Transverse colon (tissue), 4 donors: ENCODE measurements around the gene GK. TPM values are rescaled to one million over a fixed set of nuclear protein-coding genes. Genes with fewer than 3 reads are reported as not detected.
"Not testable (repeated sequence)": the region's sequence is repeated elsewhere in the genome, so short reads cannot be mapped to it uniquely, and the experiment has no call there.

Source experiments
- DNase-seq: peaks from one replicate; pipeline ENCODE4 v3.0.0-alpha.2; 2019
- H3K27ac ChIP-seq, 4 donors: fragments of 200-600 bp; sonication (generic); 2 replicates each; pipeline ENCODE4 v1.5.1; 2016 to 2018; ENCODE audit warnings: inconsistent platforms in 4 of 4
- H3K27me3 ChIP-seq: fragments of 200-600 bp; sonication (generic); 2 replicates; pipeline ENCODE4 v1.5.1; 2017; ENCODE audit warnings: inconsistent platforms
- H3K36me3 ChIP-seq, 4 donors: fragments of 200-600 bp; sonication (generic); 2 replicates each; pipeline ENCODE4 v1.5.1; 2017 to 2019; ENCODE audit warnings: inconsistent platforms in 4 of 4
- H3K4me1 ChIP-seq, 4 donors: fragments of 200-600 bp; sonication (generic); 2 replicates each; pipeline ENCODE4 v1.5.1; 2017 to 2020; ENCODE audit warnings: inconsistent platforms in 4 of 4
- H3K4me3 ChIP-seq, 4 donors: fragments of 200-600 bp; sonication (generic); 1 replicate in 1 of 4; 2 replicates in 3 of 4; pipeline versions ENCODE4 v1.5.1 to v1.6.1; 2017 to 2019; ENCODE audit warnings: inconsistent platforms in 4 of 4
- H3K9me3 ChIP-seq, 2 donors: fragments of 200-600 bp; sonication (generic); 2 replicates each; pipeline ENCODE4 v1.5.1; 2017 to 2019; ENCODE audit warnings: inconsistent platforms in 2 of 2
- EP300 ChIP-seq: sonication (generic); formaldehyde crosslinking; IDR thresholded peaks from one replicate; pipeline ENCODE4 v1.6.1; 2017; ENCODE audit warnings: antibody characterized with exemption, low read depth
- POLR2A ChIP-seq: fragments of 450-650 bp; IDR thresholded peaks from one replicate; pipeline ENCODE4 v1.6.1; 2016; ENCODE audit warnings: antibody characterized with exemption, mild to moderate bottlenecking, moderate library complexity
- POLR2AphosphoS5 ChIP-seq, 3 donors: sonication (generic); formaldehyde crosslinking; IDR thresholded peaks; one replicate each; pipeline ENCODE4 v1.6.1; 2016; ENCODE audit warnings: antibody characterized with exemption in 3 of 3
- WGBS, 2 donors: methylation state at CpG; one replicate each; pipeline ENCODE4 v1.1.5; 2018; ENCODE audit warnings: low coverage in 1 of 2; 5-methylcytosine and 5-hydroxymethylcytosine counted together
- in situ Hi-C, 4 donors: fragments of 200-750 bp; cut with MboI; loops; one replicate each; pipeline versions ENCODE4 v1.15.0 to v1.15.1; 2017; ENCODE audit warnings: low sequenced_read_pairs in 3 of 4, low pct_ligation_motif_present in 1 of 4, low pct_unique_long_range_greater_than_20kb in 1 of 4
- intact Hi-C: fragments of 100-400 bp; cut with DNase I; formaldehyde crosslinking; loops from one replicate; pipeline ENCODE4 v1.15.1; 2023; ENCODE audit warnings: low total_unique reads
- total RNA-seq, 4 donors: library from RNA; depleted of rRNA; stranded (reverse); fragments of >200 nt; gene quantifications; one replicate each; pipeline ENCODE4 v1.1.0, GENCODE V29; 2016
- TF ChIP-seq, protein P1 (sequence below), 5 experiments: fragments of 200-600 bp in 3 of 5; fragments of 450-650 bp in 2 of 5; sonication (generic) in 3 of 5; IDR thresholded peaks; 1 replicate in 2 of 5; 2 replicates in 3 of 5; pipeline ENCODE4 v1.5.1; 2016 to 2017; ENCODE audit warnings: antibody characterized with exemption in 5 of 5, inconsistent platforms in 3 of 5, mild to moderate bottlenecking in 2 of 5, moderate library complexity in 1 of 5

The GK gene
- total RNA-seq, 4 donors from 2014 or later, result 2.2 to 30.2 (median 19.6) TPM

DNA sequence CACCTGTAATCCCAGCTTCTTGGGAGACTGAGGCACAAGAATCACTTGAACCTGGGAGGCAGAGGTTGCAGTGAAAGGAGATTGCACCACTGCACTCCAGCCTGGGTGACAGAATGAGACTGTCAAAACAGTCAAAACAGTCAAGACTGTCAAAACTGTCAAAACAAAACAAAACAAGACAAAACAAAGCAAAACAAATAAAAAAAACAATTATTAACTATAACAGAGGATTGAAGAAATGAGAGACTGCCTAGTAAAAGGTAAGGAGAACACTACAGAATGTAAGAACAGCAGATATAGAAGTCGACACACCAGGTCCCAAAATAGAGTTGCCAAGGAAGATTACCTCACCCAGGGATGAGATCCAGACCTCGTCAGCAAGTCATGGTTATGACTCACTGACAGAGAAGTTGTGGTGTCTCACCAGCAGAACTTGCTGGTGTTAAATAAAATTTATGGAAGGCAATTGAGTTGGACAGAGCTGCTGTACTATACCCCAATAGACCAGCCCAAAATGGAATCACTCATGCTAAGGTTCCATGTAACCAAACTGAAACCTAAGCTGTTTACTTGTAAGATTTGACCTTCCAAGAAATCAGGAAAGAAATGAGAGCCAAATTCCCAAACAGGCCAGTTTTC, 32.1 kb upstream of the GK start:
- in situ Hi-C loops, result no loop called here
- Histone ChIP-seq H3K4me1 (no peaks in the 10 kb centered on the region), H3K36me3 (no peaks in the 10 kb centered on the region), H3K9me3 (no peaks in the 10 kb centered on the region), H3K4me3 (no peak overlapping the region), H3K27ac (peak overlapping the region in 1 of 4 donors; percentile 9), H3K27me3 (no peaks in the 10 kb centered on the region)
- 36% methylated on average over 2 of the region's 2 CpGs; no CpG with 5 or more reads in 1 of the 2 donors for WGBS, 2 donors
- TF ChIP-seq, protein P1, sequence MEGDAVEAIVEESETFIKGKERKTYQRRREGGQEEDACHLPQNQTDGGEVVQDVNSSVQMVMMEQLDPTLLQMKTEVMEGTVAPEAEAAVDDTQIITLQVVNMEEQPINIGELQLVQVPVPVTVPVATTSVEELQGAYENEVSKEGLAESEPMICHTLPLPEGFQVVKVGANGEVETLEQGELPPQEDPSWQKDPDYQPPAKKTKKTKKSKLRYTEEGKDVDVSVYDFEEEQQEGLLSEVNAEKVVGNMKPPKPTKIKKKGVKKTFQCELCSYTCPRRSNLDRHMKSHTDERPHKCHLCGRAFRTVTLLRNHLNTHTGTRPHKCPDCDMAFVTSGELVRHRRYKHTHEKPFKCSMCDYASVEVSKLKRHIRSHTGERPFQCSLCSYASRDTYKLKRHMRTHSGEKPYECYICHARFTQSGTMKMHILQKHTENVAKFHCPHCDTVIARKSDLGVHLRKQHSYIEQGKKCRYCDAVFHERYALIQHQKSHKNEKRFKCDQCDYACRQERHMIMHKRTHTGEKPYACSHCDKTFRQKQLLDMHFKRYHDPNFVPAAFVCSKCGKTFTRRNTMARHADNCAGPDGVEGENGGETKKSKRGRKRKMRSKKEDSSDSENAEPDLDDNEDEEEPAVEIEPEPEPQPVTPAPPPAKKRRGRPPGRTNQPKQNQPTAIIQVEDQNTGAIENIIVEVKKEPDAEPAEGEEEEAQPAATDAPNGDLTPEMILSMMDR (IDR thresholded peaks at IDR 0.05), result no peak
- TF ChIP-seq POLR2AphosphoS5 (IDR thresholded peaks at IDR 0.05) (peak in 1 of 3 donors; percentile 19), EP300 (no peak)
- intact Hi-C loops, result no loop called here
- DNase-seq, result no peak

DNA sequence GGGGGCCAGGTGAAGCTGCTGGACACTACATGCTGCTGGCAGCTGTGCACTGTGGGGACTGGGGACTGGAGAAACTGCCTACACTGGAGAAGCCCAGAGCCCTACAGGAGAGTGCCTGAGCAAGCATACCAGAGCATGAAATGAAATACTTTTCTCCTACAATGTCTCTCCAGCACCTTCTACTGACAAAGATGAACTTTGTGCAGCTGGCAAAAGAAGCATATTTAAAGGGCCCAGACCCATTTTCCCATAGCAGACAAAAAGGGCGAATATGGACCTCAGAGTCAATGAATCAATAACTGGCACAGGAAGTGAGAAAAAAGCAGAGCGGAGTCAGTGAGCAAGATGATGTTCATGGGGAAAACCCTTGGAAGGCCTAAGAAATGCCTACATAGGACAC, 30.9 kb upstream of the GK start:
- Histone ChIP-seq H3K9me3 (no peaks in the 10 kb centered on the region), H3K4me1 (no peaks in the 10 kb centered on the region), H3K36me3 (no peaks in the 10 kb centered on the region), H3K4me3 (no peak overlapping the region), H3K27me3 (no peaks in the 10 kb centered on the region), H3K27ac (no peak overlapping the region)
- no peak for DNase-seq
- 82 to 90% methylated on average over 2 of the region's 2 CpGs for WGBS, 2 donors
- TF ChIP-seq POLR2A, result no peak
- TF ChIP-seq, protein P1 (IDR thresholded peaks at IDR 0.05), result no peak
- in situ Hi-C loops, result no loop called here
- intact Hi-C loops, result no loop called here

DNA sequence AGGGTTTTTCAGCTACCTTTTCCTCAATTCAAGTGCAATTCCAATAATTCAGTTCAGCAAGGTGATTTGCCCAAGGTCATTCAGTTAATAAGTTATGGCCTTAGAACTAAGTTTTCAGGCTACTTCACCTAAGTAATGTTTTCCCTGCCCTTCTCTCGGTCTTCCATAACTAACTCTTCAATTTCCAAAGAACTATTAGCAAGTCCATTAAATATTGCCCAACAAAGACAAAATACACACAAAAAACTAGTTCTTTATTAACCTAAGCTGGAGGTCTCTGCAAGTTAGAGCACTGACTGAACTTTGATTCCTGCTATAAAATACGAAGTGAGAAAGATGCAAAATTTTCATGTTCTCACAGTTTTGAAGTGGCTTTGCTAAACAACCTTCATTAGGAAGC, 26.8 kb upstream of the GK start:
- no peak for DNase-seq
- H3K27ac ChIP-seq, result no peak overlapping the region
- H3K27me3 ChIP-seq, result no peaks in the 10 kb centered on the region
- in situ Hi-C loops (no loop called here), intact Hi-C loops (no loop called here)
- H3K9me3 ChIP-seq, result no peaks in the 10 kb centered on the region
- no peak for TF ChIP-seq EP300
- no peak for TF ChIP-seq POLR2A
- TF ChIP-seq POLR2AphosphoS5 (IDR thresholded peaks at IDR 0.05), result no peak
- TF ChIP-seq, protein P1 (IDR thresholded peaks at IDR 0.05), result no peak
- H3K4me1 ChIP-seq, result no peaks in the 10 kb centered on the region
- no peak overlapping the region for H3K4me3 ChIP-seq
- H3K36me3 ChIP-seq, result no peaks in the 10 kb centered on the region
- WGBS, 2 donors, result 17 to 52% methylated on average over 1 to 2 of the region's 2 CpGs

DNA sequence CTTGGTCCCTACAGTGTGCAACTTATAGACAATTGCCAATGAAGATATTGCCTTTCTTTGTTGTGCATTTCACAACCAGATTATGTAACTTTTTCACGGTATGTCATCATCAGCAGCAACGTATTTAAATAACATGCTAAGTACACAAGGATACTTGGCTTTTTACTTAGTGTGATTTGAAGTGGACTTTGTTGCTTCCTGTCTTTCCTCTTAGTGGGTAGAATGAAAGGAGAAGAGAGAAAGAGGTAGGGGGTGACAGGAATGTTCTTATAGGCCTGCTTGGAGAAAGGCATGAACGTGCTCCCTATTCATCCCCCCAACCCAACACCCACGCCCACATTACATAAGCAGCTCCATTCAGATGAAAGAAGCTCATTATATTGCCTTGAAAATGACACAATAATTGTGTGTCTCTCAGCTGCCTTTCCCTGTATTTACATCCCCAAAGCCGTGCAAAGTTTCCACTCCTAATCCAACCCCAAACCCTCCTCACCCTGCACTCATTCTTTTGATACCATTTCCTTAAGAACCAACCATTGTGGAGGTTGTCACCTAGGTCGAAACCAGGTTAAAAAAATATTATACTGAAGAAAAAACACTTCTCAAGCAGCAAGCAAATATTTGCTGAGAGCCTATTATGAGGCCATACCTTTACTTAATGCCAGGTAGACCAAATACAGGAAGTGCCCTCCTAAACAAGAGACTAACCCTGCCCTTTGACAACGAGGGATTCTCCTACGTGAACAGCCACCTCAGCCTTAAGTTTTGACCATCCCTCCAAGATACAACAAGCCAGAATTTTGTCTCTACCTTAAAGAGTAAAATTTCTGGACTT, 25.2 kb upstream of the GK start:
- H3K27me3 ChIP-seq, result no peaks in the 10 kb centered on the region
- intact Hi-C loops, result no loop called here
- H3K9me3 ChIP-seq, result no peaks in the 10 kb centered on the region
- no peaks in the 10 kb centered on the region for H3K4me1 ChIP-seq
- no peak for TF ChIP-seq POLR2A
- TF ChIP-seq EP300, result no peak
- TF ChIP-seq, protein P1 (IDR thresholded peaks at IDR 0.05), result no peak
- no peak for TF ChIP-seq POLR2AphosphoS5 (IDR thresholded peaks at IDR 0.05)
- WGBS, 2 donors, result 30 to 46% methylated on average over 4 to 8 of the region's 8 CpGs
- in situ Hi-C loops, result no loop called here
- peak overlapping the region in 3 of 4 donors; percentile 12 to 45 (median 39) for H3K27ac ChIP-seq
- no peaks in the 10 kb centered on the region for H3K36me3 ChIP-seq
- DNase-seq, result no peak
- H3K4me3 ChIP-seq, result no peak overlapping the region

DNA sequence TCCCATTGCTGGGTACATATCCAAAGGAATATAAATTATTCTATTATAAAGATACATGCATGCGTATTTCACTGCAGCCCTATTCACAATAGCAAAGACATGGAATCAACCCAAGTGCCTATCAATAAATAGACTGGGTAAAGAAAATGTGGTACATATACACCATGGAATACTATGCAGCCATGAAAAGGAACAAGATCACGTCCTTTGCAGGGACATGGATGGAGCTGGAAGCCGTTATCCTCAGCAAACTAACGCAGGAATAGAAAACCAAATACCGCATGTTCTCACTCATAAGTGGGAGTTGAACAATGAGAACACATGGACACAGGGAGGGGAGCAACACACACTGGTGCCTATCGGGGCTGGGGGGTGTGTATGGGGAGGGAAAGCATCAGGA, 19.2 kb upstream of the GK start:
- 60 to 94% methylated on average over 1 to 6 of the region's 6 CpGs for WGBS, 2 donors
- DNase-seq, H3K27me3 ChIP-seq, intact Hi-C loops, H3K27ac ChIP-seq, H3K4me1 ChIP-seq, H3K4me3 ChIP-seq, H3K36me3 ChIP-seq, H3K9me3 ChIP-seq: not testable (repeated sequence)
- in situ Hi-C loops, result loop anchor here in 1 of 4 donors (10.0 kb wide), 1 partner anchor 81 kb away; no protein-coding TSS in a partner anchor
